Esophagus muscularis mucosa (tissue), 3 donors: ENCODE results near the gene S100P.

Experiments used
- CTCF ChIP-seq, 3 experiments: fragments of 200-600 bp in 2 of 3; fragments of 450-650 bp in 1 of 3; sonication (generic) in 2 of 3; IDR thresholded peaks; one replicate each; pipeline ENCODE4 v1.5.1; 2017 to 2019; ENCODE audit warnings: antibody characterized with exemption in 3 of 3, mild to moderate bottlenecking in 2 of 3, moderate library complexity in 1 of 3
- POLR2A ChIP-seq: fragments of 450-650 bp; IDR thresholded peaks from one replicate; pipeline ENCODE4 v1.6.1; 2017; ENCODE audit warnings: antibody characterized with exemption, moderate library complexity, mild to moderate bottlenecking, low read depth
- POLR2AphosphoS5 ChIP-seq, 2 donors: sonication (generic); formaldehyde crosslinking; IDR thresholded peaks; one replicate each; pipeline ENCODE4 v1.6.1; 2017; ENCODE audit warnings: antibody characterized with exemption in 2 of 2

GRCh38 chr4:6671648-6672047 lies 22.0 kb upstream of the S100P start:
- TF ChIP-seq CTCF (IDR thresholded peaks at IDR 0.05), result no peak
- no peak for TF ChIP-seq POLR2AphosphoS5 (IDR thresholded peaks at IDR 0.05)
- no peak for TF ChIP-seq POLR2A
